HG03108 (cell line): ENCODE data around the gene MAP2K7.
"Not testable (repeated sequence)": the region's sequence is repeated elsewhere in the genome, so short reads cannot be mapped to it uniquely, and the experiment has no call there.

ENCODE experiments used
- ATAC-seq: cut with Tn5 transposase; IDR thresholded peaks from one replicate; pipeline ENCODE4 v1.9.1; 2021; ENCODE audit warnings: moderate library complexity; ENCODE audit not compliant: unreplicated experiment

Gene MAP2K7

DNA sequence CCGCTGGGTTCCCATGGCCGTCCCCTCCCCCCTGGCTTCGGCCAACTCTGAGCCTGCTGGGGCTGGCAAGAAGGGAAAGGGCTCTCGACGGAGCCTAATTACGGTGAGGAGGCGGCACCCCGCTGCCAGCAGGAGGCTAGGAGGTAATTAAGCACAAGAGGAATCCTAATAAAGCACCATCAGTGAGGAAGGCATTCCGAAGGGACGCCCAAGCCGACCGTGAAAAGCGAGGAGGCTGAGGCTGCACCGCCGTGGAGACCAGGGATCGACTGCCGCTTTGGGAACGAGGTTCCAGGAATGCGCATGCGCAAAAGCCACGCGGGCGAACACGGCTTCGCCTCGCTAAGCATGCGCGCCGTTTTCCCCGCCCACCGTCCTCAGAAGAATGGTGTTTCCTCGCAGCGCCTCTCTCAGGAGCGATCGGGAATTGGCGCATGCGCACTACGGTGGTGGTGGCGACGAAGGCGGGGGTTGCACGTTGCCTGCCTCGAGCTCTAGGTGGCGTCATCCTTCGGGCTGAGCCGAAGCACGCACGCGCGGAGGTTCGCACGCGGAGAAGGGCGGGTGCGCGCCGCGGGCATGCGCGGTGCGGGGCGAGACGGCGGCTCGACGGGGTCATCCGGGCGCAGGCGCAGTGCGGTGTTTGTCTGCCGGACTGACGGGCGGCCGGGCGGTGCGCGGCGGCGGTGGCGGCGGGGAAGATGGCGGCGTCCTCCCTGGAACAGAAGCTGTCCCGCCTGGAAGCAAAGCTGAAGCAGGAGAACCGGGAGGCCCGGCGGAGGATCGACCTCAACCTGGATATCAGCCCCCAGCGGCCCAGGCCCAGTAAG is at the start of gene MAP2K7:
Gene MAP2K7 (plus strand): TSS at position 634 of the 830 bp plus-strand sequence. CDS start 68 bp downstream, at position 702.
- peak; percentile 75 for ATAC-seq

DNA sequence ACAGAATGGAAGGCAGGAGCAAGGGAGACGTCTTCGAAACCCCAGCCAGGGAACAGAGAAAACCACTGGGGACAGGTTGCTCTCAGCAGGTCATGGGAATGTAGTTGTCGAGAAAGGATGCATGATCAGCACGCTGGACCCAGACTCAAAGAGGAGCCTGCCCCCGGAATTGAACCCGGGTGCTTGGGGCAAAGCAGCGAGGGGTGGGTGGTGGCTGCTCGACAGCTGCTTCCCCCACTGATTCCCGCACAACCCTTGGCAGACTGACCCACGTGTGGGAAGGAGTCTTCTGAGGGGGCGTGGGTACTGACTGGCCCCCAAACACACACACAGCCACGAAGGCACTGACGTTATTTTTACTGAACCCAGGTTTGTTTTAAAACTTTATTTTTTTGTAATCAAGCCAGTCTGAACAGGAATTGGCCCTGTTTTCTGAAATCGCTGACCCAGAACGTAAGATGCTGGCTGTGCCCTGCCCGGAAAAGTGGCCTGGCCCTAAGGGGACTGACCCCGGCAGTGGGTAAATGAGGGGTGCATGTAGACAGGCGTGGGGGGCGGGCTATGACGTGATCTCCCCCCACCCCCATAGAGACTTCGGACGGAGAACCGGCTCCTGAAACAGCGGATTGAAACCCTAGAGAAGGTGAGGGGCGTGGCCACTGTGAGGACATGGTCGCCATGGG is 48.1 kb upstream of the MAP2K7 start:
- no peak for ATAC-seq

DNA sequence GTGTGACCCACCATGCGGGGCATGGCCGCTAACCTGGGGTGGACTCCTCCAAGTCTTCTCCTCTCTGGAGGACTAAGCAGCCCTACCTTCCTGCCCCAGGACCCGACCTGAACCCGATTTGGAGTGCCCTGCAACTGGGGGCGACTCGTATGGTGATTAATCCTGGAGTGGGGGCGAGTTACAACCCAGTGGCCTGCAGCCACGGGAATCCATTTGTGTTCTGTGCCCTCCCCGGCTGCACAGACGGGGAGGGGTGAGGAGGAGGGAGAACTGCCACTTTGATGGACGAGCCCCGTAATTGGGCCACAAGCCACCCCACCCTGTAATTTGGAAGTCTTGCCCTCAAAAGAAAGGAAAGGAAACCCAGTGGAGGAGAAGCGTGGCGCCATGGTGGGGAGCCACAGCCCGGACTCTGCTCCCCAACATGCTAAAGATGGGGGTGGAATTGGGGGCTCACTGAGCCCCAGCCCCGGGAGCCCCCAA is 47.5 kb upstream of the MAP2K7 start:
- ATAC-seq = no peak

DNA sequence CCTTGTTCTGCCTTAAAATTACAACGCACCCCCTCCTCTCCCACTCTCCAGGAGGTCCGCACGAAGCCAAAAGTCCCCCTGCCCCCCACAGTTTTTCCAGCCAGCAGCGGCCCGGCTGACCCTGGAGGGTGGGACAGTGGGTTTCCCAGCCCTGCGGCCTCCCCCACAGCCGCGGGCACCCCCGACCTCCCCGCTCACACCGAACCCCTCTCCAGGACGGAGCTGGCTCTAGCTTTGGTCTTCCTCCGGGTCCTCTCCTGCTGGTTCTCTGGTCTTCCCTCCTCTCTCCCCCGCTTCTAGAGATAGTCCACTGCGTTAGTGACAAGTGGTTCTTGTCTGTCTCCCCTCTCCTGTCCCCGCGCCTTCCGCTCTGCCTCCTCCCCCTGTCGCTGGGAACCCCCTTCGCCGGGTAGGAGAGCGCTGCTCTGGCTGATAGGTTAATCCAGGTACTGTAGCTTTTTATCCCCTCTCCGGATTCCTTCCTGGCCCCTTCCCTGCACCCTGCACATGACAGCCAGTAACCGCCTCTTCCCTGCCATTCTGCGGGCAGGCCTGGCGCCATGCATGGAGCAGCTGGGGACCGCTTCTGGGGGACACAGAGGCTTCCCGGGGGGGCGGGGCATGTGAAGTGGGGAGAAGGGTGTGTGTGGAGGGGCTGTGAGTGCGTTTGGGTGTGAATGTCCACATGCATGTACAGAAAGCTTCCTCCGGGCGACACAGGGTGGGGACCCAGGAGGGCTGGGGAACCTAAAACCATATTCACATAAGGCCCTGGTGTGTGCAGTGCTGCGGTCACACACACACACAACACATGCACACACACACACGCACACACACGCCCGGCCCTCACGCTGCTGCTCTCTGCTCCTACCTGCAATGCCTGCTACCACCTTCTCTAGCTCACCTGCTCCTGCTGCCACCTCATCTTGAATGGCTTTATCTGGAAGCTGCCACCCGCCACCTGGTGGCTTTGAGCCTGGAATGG is 46.7 kb upstream of the MAP2K7 start:
- no peak for ATAC-seq

DNA sequence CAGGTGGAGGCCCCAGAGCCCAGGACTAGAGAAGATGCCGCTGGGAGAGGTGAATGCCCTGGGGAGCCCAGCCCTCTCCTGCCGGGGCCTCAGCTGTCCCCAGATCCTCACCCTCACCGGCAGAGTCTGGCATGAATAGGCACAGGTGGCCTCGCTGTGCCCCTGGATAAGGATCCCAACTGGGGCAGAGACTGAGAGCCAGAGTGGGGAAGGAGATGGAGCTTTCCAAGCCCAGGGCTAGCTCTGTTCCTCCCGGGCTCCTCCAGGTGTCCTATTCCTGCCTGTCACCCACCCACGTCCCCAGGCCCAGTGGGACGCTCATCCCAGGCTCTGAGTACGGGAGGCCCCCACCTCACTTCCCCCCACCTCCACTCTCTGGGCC is 46.0 kb upstream of the MAP2K7 start:
- no peak for ATAC-seq

DNA sequence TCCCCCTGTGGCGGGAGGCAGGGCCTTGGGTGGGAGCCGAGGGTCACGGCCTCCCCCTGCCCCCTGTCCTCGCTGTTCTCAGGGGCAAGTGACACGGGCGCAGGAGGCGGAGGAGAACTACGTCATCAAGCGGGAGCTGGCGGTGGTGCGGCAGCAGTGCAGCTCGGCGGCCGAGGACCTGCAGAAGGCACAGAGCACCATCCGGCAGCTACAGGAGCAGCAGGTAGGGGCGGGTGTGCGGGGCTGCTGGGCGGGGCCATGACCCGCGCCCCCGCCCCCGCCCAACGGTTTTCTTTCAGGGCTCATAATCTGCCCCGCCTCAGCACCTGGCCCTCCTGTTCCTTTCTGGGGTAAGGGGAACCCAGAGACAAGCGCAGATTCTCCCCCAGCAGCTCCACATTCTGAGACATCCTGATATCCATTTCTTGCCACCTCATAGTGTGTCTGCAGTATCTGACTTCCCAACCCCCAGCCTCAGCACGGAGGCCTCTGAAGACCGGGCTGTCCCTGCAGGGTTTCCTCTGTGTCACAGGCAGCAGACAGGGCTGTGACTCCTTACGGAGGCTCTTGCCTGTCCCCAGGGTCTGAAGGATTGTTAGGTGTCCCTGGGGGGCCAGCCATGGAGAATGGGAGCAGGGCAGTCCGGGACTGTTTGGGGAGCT is 45.4 kb upstream of the MAP2K7 start:
- no peak for ATAC-seq

DNA sequence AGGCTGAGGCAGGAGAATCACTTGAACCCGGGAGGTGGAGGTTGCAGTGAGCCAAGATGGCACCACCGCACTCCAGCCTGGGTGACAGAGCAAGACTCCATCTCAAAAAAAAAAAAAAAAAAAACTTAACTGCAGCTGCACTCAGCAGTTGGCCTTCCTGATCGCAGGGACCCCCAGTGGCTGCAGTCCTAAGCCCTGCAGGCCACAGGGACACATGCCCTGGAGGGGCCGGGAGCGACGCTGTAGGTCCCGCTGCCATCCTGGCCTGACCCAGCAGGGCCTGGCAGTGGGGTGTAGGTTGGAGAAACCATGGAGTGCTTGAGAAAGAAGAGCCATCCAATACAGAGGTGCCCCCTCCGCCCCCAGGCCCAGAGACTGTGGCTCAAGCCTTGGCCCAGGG is 44.6 kb upstream of the MAP2K7 start:
- not testable (repeated sequence) for ATAC-seq

DNA sequence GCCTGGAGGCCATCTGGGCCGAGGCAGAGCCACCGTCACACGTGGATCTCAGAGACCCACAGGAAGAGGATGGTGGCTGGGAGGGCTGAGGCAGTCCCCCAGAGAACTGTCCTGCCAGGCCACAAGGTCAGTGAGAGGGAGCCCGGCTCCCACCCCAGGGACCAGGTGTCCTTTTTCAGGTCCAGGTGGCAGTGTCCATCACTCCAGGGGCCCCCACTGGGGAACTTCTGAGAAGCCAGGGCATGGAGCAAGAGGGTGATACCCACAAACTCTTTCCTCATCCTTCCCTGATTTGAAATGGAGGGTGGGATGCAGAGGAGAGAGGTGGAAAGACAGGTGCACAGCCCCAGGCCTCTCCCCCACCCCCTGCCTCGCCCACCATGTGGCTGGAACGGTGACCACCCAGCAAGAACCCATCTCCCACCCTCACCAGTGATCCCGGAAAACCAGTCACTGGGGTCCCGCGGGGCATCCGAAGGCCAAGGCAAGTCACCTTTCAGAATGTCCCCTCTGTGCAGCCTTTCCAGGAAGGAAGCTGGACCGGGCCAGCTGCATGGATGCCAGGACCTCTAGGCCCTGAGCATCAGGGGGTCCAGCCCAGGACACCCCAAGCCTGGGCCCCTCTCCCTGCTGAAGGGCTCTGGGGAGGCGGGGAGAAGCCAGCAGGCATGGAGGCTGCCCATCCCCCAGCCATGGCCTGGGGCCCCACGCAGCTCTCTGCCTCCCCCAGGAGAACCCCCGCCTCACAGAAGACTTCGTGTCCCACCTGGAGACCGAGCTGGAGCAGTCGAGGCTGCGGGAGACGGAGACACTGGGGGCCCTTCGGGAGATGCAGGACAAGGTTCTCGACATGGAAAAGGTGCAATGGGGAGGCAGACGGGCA is 43.6 kb upstream of the MAP2K7 start:
- no peak for ATAC-seq

DNA sequence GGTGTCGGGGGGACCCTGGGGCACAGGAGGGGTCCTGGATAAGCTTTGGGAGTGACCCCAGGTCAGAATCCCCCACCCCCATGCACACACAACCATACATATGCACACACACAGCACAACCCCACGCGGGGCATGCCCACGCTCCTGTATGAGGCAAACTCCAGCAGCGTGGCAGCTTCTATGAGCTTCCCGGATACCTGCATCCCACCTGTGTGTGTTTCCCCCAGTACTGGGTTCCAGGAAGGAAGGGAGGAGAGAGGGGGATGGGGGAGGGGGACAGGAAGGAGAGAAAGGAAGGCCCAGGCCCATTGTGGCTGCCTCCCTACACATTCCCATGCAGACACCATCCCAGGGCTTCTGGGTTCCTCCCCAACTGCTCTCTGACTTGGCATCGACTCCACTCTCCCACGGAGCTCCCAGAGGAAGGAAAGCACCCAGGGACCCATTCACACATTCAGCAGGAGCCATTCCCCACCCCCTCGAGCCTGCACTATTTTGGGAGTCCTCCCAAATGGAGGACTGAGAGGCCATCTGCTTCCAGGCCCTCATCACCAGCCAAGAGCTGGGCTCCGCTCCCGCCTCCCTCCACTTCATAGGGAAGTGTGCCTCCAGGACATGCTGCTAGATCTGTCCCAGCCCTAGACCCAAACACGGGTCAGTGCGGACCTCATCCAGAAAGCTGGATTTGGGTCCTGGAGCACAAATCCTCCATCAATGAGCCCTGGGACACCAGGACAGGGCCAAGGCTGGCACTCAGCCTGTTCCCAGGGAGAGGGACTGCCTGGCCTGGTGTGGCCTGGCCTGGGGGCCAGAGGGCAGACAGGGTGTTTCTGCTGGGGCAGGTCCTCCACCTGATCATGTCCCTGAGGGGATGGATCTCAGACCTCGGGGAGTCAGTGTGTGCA is 42.7 kb upstream of the MAP2K7 start:
- no peak for ATAC-seq

DNA sequence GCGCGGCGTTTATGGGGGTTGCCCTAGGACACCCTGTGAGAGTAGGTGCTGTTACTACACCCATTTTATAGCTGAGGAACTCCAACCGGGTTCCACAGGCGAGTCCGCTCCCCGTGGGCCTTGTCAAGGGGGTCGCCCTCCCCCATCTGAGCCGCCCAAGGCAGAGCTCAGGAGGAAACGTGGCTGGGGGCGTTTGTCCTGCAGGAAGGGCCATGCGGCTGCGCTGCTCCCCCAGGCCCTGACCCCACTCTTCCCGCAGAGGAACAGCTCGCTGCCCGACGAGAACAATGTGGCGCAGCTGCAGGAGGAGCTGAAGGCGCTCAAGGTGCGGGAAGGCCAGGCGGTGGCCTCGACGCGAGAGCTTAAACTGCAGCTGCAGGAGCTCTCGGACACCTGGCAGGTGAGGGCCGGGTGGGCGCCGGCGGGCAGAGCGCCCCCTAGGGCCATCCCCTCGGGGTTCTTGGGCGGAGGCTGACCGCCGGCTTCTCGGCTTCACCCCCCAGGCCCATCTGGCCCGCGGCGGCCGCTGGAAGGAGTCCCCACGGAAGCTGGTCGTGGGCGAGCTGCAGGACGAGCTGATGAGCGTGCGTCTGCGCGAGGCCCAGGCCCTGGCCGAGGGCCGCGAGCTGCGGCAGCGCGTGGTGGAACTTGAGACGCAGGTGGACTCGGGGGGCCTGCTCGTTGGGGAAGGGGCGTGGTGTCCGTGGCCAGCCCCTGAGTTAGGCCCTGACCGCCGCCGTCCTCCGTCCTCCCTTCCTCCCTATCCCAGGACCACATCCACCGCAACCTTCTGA is 41.9 kb upstream of the MAP2K7 start:
- ATAC-seq = no peak

DNA sequence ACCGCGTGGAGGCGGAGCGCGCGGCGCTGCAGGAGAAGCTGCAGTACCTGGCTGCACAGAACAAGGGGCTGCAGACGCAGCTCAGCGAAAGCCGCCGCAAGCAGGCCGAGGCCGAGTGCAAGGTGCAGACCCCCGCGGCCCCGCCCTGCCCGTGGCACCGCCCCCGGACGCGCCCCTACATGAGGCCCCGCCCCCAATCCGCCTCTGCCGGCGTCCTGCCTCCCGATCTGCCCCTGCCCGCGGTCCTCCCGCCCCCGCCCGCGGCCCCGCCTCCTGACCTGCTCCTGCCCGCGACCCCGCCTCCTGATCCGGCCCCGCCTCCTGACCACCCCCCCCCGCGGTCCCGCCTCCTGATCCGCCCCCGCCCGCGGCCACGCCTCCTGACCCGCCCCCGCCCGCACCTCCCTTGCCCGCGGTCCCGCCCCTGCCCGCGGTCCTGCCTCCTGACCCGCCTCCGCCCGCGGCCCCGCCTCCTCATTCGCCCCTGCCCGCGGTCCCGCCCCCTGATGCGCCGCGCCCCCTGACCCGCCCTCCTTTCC is 41.2 kb upstream of the MAP2K7 start:
- no peak for ATAC-seq

DNA sequence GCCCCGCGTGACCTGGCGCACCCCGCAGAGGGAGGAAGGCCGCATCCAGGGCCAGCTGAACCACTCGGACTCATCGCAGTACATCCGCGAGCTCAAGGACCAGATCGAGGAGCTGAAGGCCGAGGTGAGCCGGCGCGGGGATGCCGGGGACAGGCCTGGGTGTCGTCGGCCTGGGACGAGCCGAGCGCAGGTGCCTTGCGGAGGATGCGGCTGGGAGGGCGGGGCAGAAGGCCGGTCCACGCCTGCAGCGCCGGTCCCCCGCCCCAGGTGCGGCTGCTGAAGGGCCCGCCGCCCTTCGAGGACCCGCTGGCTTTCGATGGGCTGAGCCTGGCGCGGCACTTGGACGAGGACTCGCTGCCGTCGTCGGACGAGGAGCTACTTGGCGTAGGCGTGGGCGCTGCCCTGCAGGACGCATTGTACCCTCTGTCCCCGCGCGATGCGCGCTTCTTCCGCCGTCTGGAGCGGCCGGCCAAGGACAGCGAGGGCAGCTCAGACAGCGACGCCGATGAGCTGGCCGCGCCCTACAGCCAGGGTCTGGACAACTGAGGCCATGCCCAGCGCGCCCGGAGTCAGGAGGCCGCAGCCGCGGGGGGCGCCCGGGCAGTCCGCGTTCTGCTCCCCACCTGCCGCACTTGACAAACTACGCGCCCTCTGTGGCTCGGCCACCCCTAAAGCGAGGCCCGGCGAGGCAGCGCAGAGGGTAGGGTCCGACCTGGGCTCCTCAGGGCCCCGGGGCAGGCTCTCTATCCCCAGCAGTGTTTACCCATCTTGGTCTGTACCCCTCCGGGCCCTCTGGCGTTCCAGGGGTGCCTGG is 40.3 kb upstream of the MAP2K7 start:
- ATAC-seq = no peak

DNA sequence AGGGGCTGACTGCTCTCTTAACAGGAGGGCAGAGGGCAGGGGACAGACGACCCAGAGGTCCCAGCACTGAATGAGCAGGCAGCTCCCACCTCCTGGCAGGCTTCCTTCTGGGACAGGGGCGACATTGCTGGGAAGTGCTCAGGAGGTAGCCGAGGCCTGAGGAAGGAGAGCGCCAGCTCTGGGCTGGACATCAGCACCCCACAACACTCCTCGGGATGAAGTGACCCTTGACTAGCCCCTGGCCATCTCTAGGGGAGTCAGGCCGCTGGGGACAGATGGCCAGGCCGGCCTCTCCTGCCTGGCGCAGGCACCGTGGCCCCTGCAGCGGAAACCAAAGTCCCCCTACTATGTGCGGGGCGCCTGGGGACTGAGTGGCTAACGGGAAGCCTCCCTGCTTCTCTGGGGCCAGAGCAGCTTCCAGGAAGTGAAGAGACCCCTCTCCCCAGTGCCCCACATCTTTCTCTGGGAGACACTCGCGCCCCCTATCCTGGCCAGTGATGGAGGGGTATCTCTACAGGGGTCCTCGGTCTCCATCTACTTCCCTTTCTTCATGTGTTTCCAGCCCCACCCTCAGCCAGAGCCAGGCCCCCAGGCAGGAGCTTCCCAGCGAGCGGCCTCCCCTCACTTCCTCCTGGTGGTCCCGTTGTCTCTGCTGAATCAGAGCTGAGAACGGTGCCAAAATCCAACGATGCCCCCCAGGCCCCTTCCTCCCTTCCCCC is 39.5 kb upstream of the MAP2K7 start:
- ATAC-seq = no peak

DNA sequence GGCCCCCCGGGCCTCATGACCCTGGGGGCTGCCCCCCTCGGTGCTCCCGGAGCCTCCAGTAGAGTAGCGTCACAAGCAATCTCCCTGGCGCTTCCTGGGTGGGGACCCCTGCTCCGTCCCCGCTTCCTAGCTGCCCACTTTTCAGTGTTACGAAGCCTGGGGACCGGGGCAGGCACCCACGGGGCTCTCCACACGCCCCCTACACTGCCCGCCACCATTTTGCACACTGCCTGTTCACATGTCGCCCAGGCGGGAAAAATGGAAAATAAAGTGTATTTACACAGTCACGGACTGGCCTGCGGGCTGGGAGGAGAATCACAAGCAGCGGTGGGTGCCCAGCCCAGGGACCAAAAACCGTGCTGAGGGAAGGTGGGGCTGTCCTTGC is 39.0 kb upstream of the MAP2K7 start:
- no peak for ATAC-seq

DNA sequence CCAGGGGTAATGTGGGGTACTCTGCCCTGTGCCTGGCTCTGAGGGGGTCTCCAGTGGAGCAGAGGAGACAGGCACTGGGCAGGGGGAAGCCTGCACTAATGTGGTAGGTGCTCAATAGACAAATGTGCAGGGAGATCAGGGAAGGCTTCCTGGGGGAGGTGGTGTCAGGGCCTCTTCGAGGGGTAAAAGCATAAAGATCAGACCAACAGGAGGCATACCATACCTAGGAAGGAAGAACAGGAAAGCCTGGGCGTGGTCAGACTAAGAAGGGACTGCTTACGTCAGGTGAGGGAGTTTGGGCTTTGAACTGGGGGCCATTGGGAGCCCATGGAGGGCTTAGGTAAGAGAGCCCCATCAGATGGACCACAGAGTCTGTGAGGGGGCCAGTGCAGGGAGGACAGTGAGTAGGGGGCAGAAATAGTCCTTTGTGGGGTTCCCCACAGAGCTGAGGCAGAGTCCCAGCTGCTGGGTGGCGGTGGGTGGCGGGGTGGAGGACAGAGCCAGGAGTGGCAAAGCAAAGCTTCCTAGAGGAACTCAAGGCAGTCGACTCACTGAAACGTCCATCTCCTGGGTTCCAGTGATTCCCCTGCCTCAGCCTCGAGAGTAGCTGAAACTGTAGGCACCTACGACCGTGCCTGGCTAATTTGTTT is 38.3 kb upstream of the MAP2K7 start:
- ATAC-seq = no peak
